ENCODE measurements around the gene PRELP.

The PRELP gene

DNA sequence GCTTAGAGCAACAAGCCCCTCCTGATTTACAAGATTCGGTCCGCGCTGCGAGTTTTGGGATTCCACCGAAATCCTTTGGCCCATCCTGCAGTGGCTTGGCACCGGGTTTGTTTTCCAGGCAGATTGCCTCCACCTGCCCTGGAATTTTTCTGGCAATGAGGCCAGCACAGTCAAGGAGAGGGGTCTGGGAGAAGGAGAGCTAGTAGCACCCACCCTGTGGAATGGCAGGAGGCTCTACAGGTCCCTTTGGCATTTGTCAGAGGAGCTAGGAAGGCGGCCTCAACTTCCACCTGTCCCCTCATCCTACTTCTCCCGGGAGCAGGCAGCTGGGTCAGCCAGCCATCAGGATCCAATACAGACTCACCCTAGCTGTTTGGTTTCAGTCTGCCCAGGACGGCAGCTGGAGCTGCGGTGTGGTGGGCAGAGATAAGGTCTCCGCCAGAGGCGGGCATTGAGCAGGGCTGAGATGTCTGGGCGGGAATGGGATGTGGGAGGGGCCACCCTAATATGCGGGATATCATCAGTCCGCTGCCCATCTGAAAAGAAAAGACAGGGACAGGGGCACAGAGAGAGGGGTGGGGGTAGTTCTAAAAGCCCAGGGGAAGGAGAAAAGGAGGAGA, 37.8 kb upstream of the PRELP start:
- no peak for TF ChIP-seq ZFX (IDR thresholded peaks at IDR 0.05; ENCODE audit: borderline replicate concordance)
- TF ChIP-seq, protein P1, sequence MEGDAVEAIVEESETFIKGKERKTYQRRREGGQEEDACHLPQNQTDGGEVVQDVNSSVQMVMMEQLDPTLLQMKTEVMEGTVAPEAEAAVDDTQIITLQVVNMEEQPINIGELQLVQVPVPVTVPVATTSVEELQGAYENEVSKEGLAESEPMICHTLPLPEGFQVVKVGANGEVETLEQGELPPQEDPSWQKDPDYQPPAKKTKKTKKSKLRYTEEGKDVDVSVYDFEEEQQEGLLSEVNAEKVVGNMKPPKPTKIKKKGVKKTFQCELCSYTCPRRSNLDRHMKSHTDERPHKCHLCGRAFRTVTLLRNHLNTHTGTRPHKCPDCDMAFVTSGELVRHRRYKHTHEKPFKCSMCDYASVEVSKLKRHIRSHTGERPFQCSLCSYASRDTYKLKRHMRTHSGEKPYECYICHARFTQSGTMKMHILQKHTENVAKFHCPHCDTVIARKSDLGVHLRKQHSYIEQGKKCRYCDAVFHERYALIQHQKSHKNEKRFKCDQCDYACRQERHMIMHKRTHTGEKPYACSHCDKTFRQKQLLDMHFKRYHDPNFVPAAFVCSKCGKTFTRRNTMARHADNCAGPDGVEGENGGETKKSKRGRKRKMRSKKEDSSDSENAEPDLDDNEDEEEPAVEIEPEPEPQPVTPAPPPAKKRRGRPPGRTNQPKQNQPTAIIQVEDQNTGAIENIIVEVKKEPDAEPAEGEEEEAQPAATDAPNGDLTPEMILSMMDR (IDR thresholded peaks at IDR 0.05): no peak
- no peak overlapping the region for H3K27ac ChIP-seq

DNA sequence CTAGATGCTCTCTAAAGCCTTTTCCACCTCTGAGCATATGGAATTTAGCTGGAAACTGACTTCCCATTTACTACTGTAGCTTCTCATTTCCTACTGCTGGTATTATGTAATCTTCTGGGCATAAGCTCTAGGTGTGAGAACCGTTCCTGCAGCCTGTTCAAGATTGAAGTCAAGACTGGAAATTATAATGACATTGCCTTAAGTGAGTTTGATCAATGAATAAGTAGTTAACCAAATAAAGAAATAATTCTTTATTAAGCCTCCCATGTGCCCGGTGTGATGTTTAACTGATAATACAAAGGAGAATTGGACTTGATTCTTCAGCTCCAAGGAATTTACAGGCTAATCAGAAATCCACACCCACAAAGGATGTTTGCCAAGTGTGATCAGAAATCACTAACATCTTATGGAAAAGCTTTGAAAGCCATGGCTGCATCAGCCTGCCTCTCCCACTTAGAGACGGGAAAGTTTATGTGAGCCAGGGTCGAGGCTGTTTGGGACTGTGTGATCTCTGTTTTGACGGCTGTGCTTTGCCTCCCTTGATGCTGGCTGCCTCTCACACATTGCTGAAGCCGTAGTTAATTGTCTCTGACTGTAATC, 36.4 kb upstream of the PRELP start:
- no peak for TF ChIP-seq ZFX (IDR thresholded peaks at IDR 0.05; ENCODE audit: borderline replicate concordance)
- TF ChIP-seq, protein P1 (IDR thresholded peaks at IDR 0.05): no peak
- H3K27ac ChIP-seq: no peak overlapping the region

- H3K27ac ChIP-seq: no peak overlapping the region
- TF ChIP-seq, protein P1 (IDR thresholded peaks at IDR 0.05): peak; percentile 24
- TF ChIP-seq ZFX (IDR thresholded peaks at IDR 0.05; ENCODE audit: borderline replicate concordance): no peak
Observed at GRCh38 chr1:203440771-203441170, 34.8 kb upstream of the PRELP start.

DNA sequence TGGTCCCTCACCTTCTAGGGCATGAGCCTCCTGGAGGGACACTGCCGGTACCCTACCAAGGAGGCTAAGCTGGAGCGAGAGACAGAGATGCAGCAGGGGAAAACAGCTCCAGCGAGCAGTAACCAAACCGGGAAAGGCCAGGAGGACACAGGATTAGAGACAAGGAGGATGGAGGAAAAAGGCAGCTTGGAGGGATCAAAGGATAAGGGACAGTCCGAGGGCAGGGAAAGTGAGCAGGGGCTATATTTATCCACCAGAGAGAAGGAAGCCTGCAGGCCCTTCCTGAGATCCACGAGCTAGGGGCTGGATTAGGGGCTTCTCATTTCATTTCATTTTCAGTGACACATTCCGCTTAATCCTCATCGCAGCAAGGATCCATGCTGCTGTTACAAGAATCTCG, 33.8 kb upstream of the PRELP start:
- no peak overlapping the region for H3K27ac ChIP-seq
- TF ChIP-seq, protein P1 (IDR thresholded peaks at IDR 0.05): no peak
- TF ChIP-seq ZFX (IDR thresholded peaks at IDR 0.05; ENCODE audit: borderline replicate concordance): no peak

- no peak for TF ChIP-seq ZFX (IDR thresholded peaks at IDR 0.05; ENCODE audit: borderline replicate concordance)
- TF ChIP-seq, protein P1 (IDR thresholded peaks at IDR 0.05): no peak
- no peak overlapping the region for H3K27ac ChIP-seq
Observed at GRCh38 chr1:203442821-203443220, 32.8 kb upstream of the PRELP start.

DNA sequence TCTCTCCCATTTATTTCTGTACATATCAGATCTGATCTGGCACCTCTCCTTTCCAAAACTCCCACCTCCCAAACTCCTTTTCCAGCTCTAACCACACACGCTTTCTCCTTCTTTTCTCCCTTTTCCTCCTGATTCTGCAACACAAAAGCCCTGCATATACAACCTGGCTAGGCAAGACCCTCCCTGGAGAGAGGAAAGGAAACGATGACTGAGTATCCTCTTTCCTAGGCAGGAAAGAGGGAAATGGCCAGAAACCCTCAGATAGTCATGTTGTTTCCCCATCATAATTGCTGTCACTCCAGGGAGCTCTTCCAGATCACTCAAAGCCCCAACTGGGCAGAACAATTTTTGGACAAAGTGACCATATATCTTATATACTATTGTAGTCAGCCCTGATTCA, 32.3 kb upstream of the PRELP start:
- TF ChIP-seq, protein P1 (IDR thresholded peaks at IDR 0.05): no peak
- no peak for TF ChIP-seq ZFX (IDR thresholded peaks at IDR 0.05; ENCODE audit: borderline replicate concordance)
- no peak overlapping the region for H3K27ac ChIP-seq

DNA sequence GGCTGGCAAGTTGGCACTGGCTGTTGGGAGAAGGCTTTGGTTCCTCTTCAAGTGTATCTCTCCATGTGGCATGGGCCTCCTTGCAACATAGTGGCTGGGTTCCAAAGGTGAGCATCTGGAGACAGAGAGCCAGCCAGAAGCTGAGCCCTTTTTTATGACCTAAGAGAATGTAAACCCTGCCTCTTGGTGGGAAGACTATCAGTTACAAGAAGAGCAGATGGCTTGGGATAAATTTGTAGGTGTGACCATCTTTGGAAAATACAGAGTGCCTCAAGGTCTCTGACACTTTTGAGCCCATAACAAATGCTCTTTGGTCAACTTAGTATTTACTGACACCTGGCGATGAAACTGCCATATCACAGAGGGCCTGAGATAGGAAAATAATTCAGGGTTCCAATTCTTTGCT, 31.4 kb upstream of the PRELP start:
- TF ChIP-seq ZFX (IDR thresholded peaks at IDR 0.05; ENCODE audit: borderline replicate concordance): no peak
- TF ChIP-seq, protein P1 (IDR thresholded peaks at IDR 0.05): no peak

More for the DNA sequence above, 31.4 kb upstream of the PRELP start:
- H3K27ac ChIP-seq: no peak overlapping the region
